Choroid plexus epithelial cell (primary cell): Measurements from ENCODE around the gene BZW1.

Experiments used
- DNase-seq: peaks from one replicate; pipeline ENCODE4 v3.0.0-alpha.2; 2010; ENCODE audit warnings: low read depth
- H3K4me3 ChIP-seq: 2 replicates; pipeline ENCODE4 v1.5.1; 2011; ENCODE audit warnings: low read depth, mild to moderate bottlenecking, control low read depth, low read length, moderate library complexity
- TF ChIP-seq, protein P1 (sequence below): conservative IDR thresholded peaks from 2 replicates; pipeline ENCODE4 v1.5.1; 2011; ENCODE audit warnings: low read depth, mild to moderate bottlenecking, control low read depth, inconsistent platforms, low read length, moderate library complexity

The BZW1 gene

GRCh38 chr2:200861617-200862155 lies 50.0 kb downstream of the BZW1 start:
- peak overlapping the region; percentile 94 for H3K4me3 ChIP-seq
- TF ChIP-seq, protein P1, sequence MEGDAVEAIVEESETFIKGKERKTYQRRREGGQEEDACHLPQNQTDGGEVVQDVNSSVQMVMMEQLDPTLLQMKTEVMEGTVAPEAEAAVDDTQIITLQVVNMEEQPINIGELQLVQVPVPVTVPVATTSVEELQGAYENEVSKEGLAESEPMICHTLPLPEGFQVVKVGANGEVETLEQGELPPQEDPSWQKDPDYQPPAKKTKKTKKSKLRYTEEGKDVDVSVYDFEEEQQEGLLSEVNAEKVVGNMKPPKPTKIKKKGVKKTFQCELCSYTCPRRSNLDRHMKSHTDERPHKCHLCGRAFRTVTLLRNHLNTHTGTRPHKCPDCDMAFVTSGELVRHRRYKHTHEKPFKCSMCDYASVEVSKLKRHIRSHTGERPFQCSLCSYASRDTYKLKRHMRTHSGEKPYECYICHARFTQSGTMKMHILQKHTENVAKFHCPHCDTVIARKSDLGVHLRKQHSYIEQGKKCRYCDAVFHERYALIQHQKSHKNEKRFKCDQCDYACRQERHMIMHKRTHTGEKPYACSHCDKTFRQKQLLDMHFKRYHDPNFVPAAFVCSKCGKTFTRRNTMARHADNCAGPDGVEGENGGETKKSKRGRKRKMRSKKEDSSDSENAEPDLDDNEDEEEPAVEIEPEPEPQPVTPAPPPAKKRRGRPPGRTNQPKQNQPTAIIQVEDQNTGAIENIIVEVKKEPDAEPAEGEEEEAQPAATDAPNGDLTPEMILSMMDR, result no peak
- no peak for DNase-seq

- H3K4me3 ChIP-seq, result peak overlapping the region; percentile 94
- TF ChIP-seq, protein P1, result no peak
- DNase-seq, result peak; percentile 80
Measured at GRCh38 chr2:200862532-200863000, 50.9 kb downstream of the BZW1 start.

- no peak for DNase-seq
- TF ChIP-seq, protein P1, result no peak
- H3K4me3 ChIP-seq, result peak overlapping the region; percentile 94
Measured at GRCh38 chr2:200863782-200864175, 52.1 kb downstream of the BZW1 start.

- peak; percentile 95 for DNase-seq
- H3K4me3 ChIP-seq, result peak within 1 kb of the TSS; percentile 94
- TF ChIP-seq, protein P1, result no peak
Measured at GRCh38 chr2:200864176-200865034, 52.7 kb downstream of the BZW1 start, which contains the start of gene CLK1. Gene CLK1 (minus strand): TSS chr2:200864658. CDS start chr2:200861862, 2,796 bp downstream.

- TF ChIP-seq, protein P1, result no peak
- H3K4me3 ChIP-seq, result no peak overlapping the region
Measured at GRCh38 chr2:200869014-200869413, 57.3 kb downstream of the BZW1 start.

DNA sequence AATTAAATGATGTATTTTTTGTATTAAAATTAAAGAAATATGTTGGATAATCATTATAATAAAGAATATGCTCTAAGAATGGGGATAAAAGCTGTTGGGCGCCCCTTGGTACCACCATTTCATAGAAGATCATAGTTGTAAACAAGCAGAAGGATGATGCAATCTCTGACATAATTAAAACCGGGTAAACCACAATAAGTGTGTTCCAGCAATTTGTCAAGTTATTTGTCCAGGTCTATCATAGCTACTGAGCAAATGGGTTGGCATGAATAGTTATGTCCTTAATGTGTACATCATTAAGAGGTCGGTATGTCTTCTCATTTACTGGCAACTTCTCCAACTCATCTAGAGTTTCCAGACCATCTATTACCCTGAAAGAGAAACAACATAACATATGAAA lies 59.4 kb downstream of the BZW1 start:
- DNase-seq, result no peak
- TF ChIP-seq, protein P1, result no peak

More at GRCh38 chr2:200869014-200869413, 57.3 kb downstream of the BZW1 start:
- no peak for DNase-seq

More for the DNA sequence above, 59.4 kb downstream of the BZW1 start:
- no peak overlapping the region for H3K4me3 ChIP-seq
